Panc1 (cell line): ENCODE data around the gene CRHR2.

Experiments
- CTCF ChIP-seq: fragments of 450-650 bp; IDR thresholded peaks from 2 replicates; pipeline ENCODE4 v1.5.1; 2017; ENCODE audit warnings: mild to moderate bottlenecking
- POLR2AphosphoS5 ChIP-seq: IDR thresholded peaks from 2 replicates; pipeline ENCODE4 v1.6.1; 2012; ENCODE audit warnings: mild to moderate bottlenecking, low read depth, low read length, moderate library complexity
- REST ChIP-seq, 2 experiments: IDR thresholded peaks; 2 replicates each; pipeline ENCODE4 v1.6.1; 2011 to 2012; ENCODE audit warnings: low read depth in 2 of 2, control low read depth in 1 of 2, low read length in 1 of 2, mild to moderate bottlenecking in 1 of 2, moderate library complexity in 1 of 2; ENCODE audit not compliant: insufficient read depth in 1 of 2
- SIN3A ChIP-seq: IDR thresholded peaks from 2 replicates; pipeline ENCODE4 v1.6.1; 2012; ENCODE audit warnings: low read depth, mild to moderate bottlenecking, low read length, moderate library complexity, borderline replicate concordance; ENCODE audit not compliant: insufficient read depth

GRCh38 chr7:30644286-30644955 is 37.8 kb downstream of the CRHR2 start:
- TF ChIP-seq CTCF: no peak
- TF ChIP-seq POLR2AphosphoS5: no peak
- no peak for TF ChIP-seq SIN3A
- TF ChIP-seq REST (IDR thresholded peaks at IDR 0.05; ENCODE audit: insufficient read depth in 1 of 2, low read depth in 2 of 2, low read length in 1 of 2): no peak
